Fibroblast of skin of right biceps (primary cell): ENCODE results near the gene MPRIP.

Experiments used
- DNase-seq: peaks from one replicate; pipeline ENCODE4 v3.0.0-alpha.2; 2013

The MPRIP gene

GRCh38 chr17:17089796-17090641 lies 47.8 kb downstream of the MPRIP start:
- no peak for DNase-seq

DNA sequence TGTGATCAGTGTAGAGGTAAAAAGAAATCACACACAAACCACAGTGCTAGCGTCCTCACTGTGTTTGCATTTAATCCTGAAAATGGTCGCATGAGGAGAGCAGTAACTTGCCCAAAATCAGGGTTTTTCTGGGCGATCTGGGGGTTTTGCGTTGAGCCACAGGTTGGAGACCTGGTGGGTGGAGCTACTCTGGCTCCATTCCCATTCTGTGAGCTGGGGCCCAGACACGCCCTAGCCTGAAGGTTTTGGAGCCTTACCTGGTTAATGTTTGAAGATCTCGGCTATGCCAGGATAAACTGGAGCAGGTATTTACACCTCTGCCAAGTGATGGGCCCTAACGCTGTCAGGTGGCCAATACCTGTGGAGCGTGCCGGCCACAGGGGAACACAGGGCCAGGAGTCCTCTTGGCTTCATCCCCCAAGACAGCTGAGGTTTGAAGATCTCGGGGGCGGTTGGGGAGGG lies 48.4 kb downstream of the MPRIP start:
- no peak for DNase-seq

DNA sequence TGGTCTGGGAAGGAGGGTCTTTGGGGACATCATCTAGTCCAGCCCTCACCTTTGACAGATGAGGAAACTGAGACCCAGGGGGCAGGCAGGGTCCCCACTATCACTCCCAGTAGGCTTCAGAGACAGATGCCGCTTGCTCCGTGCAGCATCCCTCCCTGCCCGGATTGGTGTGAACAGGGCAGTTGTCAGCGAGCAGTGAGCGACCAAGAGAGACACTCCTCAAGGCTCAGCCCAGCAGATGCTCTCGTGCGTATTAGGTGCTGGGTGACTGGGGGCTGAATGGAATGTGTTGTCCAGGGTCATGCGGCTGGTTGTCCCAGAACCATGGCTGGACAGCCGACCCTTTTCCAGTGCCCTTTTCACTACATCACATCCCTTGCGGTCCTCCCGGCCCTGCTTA lies 49.0 kb downstream of the MPRIP start:
- no peak for DNase-seq

- no peak for DNase-seq
Observed at GRCh38 chr17:17091856-17092756, 49.8 kb downstream of the MPRIP start.

- DNase-seq: no peak
Observed at GRCh38 chr17:17093764-17094163, 51.5 kb downstream of the MPRIP start.

GRCh38 chr17:17096438-17097178 lies 54.4 kb downstream of the MPRIP start:
- DNase-seq: peak; percentile 44

DNA sequence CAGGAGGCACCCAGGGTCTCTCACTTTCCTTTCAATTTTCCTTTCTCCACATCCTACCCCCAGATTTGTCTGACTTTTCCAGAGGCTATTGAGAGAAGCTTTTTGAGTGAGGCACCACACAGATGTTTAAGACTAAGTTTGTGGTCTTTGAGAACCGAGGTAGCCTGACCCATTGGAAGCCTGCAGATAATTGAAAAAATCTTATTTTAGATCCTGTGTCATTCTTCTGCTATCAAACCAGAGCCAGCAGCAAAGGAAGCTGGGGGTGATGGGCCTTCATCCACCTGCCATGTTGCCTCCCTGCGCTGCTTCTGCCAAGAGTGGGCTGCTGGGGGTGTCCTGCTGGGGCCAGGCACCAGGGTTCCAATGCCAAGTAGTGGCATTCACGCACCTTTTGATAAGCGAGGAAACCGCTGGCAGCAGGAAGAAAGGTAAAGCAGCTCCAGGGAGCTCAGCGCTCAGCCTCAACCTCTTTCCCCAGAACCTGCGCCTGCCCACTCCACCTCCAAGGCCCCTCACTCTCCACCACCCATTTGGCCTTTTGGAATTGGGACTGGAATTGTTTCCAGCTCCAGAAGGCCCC lies 55.6 kb downstream of the MPRIP start:
- no peak for DNase-seq

GRCh38 chr17:17098551-17099179 lies 56.4 kb downstream of the MPRIP start:
- DNase-seq: peak; percentile 54

- no peak for DNase-seq
Observed at GRCh38 chr17:17102176-17102575, 59.9 kb downstream of the MPRIP start.

GRCh38 chr17:17103160-17103559 lies 60.9 kb downstream of the MPRIP start:
- no peak for DNase-seq

DNA sequence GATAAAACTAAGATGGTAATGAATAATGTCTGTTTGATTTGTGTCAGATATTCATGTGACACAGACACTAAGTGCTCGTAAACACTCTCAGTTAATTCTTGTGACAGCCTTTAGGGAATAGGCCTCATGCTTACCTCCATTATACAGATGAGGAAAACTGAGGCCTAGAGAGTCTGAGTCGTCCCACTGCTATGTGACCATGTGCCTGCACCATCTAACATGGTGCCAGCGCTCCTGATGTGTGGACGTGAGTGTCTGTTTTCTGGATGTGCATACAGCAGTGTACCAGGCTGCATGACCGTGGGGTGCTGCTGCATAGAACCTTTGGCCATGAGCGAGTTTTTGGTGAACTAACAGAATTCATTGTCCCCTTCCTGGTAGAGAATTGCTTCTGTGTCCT lies 61.8 kb downstream of the MPRIP start:
- DNase-seq: no peak

DNA sequence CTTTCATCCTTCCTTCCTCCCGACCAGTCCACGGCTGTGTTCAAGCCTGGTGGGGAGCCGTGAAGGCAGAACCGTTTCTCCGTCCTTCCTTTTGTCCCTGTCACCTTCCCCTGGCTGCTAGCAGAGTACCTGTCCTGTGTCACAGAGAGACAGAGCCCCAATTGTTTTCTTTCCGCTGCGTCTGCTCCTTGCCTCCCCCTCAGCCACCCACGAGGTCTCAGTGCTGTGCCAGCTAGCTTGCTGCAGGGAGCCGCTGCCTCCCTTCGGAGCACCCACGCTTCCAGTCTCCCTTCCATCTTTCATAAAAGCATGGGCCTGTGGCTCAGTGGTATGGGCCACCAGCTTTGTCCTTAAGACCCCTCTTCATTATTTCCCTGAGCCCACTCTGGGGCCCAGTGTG lies 62.2 kb downstream of the MPRIP start:
- no peak for DNase-seq

GRCh38 chr17:17105976-17106375 lies 63.7 kb downstream of the MPRIP start:
- no peak for DNase-seq

DNA sequence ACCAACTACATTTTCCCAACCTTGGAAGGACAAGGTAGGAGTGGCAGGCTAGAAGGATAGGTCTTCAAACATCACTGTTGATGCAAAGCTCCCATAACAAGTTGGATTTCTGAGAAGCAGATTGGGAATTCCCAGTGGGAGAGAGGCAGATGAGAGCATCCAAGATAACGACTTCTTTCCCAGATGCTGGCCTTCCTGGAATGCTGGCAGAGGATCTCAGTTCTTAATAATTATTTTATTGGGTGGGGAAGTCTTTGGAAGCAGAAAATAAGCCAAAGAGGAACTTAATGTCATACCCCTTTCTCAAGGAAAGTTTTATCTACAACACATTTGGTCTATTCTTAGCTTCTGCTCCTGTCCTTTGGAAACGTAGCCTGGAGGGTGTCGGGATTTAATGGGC lies 64.5 kb downstream of the MPRIP start:
- peak; percentile 38 for DNase-seq

GRCh38 chr17:17107281-17107680 lies 65.0 kb downstream of the MPRIP start:
- no peak for DNase-seq

DNA sequence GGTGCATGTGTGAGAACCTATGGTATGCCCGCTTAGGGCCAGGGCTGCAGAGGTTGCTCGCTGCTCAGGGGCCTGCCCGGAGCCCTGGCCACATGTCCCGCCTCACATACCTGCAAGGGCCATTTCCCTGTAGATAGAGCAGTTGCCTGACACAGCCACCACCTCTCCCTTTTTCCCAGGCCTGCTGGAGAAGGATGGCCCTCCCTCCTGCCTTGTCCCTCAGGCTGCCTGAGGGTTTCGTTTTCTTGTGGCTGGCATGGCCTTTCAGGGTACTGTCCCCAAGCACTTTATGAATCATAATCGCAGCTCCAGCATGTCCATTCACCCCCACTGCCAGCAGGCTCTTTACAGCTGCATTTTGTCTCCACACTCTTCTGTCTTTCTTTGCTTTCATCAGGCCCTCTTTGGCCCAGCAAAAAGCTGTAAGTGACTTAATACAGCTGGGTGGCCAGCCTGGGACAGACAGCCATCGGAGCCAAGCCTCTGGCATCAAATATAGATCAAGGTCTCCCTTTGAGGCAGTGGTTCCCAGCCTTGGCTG lies 65.7 kb downstream of the MPRIP start:
- DNase-seq: no peak

DNA sequence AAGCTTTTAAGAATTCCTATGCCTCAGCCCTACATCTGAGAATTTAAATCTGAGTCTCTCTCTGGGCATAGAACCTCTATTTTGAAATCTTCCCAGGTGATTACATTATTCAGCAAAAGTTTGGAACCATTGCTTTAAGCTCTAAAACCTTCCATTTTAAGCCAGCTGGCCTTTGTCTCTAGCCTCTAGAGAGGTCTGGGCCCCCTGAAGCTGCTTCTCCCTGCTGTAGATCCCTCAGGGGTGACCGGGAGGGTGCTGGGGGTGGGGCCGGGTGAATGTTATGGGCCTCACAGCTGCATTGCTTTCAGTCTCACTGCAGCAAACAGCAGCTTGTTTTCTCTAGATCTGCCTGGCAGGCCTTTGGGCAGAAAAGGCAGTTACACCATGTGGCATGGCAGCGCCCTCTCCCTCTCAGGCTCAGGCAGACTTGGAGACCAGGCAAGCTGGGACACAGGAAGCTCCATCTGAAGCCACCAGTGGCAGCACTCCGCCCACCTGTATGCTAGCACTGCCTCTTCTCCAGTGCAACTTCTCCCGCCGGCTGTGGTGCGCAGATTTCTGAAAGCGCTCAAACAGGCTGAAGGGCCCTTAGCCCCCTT lies 66.3 kb downstream of the MPRIP start:
- no peak for DNase-seq

- DNase-seq: no peak
Observed at GRCh38 chr17:17109256-17109655, 67.0 kb downstream of the MPRIP start.

- no peak for DNase-seq
Observed at GRCh38 chr17:17109907-17110306, 67.7 kb downstream of the MPRIP start.

GRCh38 chr17:17110520-17110919 lies 68.3 kb downstream of the MPRIP start:
- DNase-seq: no peak
